Fibroblast of skin of left biceps (primary cell): ENCODE data around the gene TNFRSF8.

ENCODE experiments used
- DNase-seq, 2 experiments: peaks; one replicate each; pipeline ENCODE4 v3.0.0-alpha.2; 2013; ENCODE audit warnings: low read depth in 2 of 2

The TNFRSF8 gene

DNA sequence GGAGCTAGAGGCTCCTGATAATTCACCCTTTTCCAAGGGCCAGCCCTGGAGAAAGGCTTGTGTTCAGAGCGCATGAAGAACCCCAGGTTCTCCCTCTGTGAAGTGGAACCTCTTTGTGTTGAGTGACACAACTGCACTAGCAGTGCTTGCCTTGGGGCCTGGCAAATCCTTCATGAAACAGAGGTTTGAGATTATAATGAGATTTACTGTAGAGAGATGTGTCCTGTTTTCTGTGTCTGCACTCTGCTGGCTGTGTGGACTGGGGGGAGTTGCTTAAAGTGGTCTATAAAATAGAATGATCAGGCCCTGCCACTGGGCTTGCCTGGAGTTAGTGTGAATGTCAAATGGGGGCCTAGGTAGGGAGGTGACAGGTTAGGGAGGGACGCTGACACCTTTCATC lies 92.2 kb downstream of the TNFRSF8 start:
- DNase-seq = no peak

DNA sequence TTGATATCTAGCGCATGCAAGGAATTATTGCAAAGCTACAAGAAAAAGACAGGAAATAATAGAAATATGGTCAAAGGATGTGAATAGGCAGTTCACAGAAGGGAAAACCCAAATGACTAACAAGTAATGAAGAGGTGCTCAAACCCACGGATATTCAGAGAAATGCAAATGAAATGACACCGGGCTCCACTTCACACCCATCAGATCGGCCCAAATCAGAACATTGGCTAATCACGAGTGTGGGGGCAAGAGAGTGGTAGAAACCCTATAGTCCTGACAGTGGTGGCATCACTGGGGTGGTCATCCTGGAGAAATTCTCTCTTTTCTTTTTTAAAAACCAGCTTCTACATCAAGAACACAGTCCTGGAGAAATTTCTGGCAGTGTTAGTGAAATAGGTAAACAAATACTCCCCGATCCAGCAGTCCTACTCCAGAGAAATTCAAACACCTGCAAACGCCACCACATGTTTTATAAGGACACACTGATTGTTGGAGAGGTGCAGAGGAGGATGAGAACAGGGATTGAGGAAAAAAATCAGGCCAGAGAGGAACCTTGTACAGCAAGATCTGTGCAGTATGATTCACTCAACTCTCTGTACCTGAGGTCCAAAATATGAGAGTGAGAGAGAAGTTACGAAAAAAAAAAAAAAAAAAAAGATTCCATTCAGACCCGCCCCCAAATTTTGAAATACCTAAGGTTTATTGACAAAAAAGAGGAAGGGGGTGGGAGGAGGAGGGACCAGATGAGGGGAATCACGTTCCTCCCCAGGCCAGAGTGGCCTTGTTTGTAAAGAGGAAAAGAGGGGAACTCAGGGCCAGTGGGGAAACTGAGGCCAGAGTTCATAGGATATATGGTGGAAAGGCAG lies 94.5 kb downstream of the TNFRSF8 start:
- DNase-seq = no peak

DNA sequence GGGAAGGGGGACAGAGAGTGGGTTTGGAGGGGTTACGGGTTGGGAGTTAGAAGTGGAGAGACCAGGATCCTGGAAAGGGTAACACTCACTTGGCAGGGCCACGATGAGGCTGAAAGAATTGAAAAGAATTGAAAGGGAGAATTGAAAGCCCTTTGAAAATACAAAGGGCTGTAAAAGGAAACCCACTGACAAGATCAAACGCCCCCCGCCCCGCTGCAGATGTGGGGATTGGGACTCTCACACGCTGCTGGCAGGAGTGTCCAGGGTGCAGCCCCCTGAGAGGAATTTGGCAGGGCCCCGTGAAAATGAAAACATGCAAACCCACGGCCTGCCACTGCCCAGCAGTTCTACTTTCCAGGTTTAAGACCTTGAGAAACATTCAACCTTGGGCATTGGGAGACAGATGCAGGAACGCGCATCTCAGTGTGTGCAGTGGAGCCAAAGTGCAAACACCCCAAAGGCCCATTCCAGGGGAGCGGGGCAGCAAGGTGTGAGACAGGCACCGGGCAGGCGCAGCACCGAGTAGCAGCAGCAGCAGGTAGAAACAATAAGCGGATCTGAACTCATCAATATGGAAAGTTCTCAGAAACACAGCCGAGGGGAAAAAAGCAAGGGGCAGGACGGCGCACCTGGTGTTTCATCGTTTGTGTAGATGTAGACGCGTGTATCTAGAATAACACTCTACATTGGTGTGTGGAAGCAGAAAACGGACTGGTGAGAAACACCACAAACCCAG lies 95.4 kb downstream of the TNFRSF8 start:
- DNase-seq = no peak

DNA sequence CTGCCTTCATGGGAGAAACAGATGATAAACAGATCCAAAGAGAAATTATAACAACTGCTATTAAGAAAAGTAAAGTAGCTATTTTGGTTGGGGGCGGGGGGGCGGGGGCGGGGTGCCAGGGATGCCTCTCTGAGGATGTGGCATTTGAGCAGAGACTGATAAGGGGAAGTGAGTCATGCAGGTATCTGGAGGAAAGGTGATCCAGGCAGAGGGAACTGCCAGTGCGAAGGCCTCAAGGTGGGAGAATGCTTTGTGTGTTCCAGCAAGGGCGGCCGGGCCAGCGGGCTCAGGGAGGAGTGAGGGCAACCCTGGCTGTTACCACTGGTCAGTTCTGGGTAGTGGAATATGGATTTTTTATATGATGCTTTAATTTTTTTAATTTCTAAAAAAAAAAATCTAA lies 96.7 kb downstream of the TNFRSF8 start:
- no peak for DNase-seq

DNA sequence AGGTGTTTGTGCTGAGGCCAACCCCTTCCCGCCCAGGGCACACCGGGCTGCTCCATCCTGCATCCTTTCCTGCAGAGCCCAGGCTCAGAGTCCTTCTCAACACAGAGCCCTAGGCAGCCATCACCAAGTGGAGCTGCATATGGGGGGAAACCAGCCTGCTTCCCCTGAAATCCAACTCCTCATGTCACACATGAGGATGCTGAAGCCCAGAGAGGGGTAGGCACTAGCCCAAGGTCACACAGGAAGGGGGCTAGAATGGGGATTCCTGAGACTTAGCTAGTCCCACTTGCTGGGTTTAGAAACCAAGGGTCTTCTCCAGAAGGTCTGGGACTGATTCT lies 98.2 kb downstream of the TNFRSF8 start:
- no peak for DNase-seq

DNA sequence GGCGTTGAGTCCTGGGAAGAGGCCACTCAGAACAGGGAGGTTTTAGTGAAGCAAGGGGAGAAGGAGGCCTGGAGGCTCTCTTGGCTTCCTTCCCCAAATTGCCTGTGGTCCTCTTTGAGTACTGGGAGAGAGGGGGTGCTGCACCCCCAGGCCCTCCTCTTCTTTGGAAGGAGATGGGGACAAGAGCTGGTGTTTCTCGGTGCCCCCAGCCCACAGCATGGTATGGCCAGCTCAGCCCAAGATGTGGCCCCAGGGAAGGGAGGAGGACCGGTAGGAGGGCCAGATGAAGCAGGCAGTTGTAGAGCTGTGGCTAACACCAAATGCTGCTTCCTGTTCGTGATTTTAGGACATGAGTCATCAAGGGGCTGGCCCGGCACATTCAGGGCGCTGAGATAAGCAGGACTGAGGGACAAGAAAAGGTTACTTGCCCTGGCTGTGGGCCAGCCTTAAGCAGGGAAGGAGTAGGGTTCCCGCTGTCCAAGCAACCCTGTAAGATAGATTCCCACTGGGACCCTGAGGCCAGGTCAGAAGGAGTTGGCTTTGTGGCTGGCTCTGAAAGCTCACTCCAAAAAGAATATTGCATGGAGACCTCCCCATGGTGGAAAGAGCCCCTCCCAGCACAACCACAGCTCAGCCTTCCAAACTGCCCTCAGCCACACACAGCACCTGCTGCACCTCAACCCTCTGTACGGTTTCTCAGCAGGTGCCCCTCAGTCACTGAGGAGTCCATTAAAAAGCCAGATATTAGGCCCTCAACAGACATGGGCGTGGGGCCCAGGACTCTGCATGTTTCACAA lies 98.8 kb downstream of the TNFRSF8 start:
- DNase-seq = peak in 1 of 2 experiments; percentile 47

DNA sequence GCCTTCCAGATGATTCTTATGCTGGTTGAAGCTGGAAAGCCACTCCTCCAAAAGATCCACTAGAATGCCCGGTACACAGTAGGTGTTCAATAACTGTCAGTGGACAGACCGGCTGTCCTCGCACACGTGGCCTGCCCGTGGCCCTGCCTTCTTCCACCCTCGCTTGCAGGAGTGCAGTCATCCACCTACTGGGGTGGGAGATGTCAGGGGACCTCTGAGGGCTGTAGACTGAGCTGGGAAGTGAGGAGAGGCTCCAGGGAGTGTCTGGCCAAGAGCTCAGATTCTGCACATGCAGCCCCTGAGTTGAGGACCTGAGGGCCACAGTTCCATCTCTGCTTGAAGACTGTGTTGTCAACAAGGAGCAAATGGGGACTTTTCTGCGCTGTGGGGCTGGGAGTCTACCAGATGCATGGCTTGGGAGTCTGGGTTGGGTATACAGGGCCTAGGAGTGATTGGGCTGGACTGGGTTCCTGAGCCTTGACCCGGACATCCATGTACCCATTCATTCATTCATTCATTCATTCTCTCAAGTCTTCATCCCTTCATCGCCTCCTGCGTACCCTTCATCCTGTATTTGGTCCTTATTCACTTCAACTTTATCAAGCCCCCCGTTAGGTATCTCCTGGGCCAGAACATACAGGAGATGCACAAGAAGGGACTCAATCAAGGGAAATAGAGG lies 99.5 kb downstream of the TNFRSF8 start:
- DNase-seq = no peak

DNA sequence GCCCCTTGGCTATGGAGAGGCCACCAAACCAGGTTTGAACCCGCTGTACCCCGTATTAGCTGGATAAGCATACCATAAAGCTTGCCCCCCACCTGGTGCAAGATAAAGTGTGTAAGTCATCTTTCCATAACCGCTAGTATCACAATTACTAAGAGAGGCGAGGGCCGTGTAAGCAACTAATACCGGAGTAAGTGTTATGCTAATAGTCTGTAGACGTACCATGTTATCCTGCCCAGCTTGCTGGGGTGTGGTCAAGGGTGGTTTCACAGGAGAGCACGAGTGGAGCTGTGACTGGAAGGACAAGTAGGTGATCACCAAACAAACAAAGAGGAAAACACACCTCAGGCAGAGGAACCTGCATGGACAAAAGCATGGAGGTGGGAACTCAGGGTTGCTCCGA lies 100.1 kb downstream of the TNFRSF8 start:
- DNase-seq = no peak

DNA sequence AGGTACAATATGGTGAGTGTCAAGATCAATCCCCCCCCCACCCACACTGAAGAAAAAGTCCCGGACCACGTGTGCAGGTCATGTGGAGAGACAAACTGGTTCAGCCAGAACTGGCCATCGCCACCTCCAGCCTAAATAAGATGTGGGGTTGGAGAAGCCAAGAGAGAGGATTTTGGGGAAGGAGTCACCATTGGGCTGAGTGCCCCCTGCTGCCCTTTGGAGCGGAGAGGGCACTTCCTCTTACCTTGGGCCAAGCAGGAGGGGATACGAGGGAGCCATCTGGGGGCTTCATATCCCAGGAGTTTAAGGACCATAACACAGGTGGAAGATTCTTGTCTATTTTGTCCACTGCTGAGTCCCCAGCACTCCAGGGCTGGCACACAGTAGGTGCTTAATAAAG lies 101.1 kb downstream of the TNFRSF8 start:
- DNase-seq = no peak

DNA sequence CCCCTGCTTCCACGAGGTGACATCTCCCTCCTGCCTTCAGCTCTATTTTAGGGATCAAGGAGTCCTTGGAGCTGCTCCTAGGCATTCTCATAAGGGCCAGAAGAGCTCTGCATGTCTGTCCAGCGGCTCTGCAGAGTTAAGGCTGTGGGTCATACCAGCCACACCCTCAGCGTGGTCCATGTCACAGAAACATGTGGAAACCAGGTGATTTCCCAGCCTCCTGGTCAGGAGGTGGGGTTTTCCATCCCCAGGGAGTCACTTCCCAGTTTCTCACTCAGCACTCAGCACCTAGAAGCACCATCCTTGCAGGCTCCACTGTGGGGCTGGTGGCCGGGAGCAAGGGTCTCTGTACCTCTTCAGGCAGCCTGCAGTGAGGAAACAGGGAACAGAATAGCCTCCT lies 102.2 kb downstream of the TNFRSF8 start:
- no peak for DNase-seq

DNA sequence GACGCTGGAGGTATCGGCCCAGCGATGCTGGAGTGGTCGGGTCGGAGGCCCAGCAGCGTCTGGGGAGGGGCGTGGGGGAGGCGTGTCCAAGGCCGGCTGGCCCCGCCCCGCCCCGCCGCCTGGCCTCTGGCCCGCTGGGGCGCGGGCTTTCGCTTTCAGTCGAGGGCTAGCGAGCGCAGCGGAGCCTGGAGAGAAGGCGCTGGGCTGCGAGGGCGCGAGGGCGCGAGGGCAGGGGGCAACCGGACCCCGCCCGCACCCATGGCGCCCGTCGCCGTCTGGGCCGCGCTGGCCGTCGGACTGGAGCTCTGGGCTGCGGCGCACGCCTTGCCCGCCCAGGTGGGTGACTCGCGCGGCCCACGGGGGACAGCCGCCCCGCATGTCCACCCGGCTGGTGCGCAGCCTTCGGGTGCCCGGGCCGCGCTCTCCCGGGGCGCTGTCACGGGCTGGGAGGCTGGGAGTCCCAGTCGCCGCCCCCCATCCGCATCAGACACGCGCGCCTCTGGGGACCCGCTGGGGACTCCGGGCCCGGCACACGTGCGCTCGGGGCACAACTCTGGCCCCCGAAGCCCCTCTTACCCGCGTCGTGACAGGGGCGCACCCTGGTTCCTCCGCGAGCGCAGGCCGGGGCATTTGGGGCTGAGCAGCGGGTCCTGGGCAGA lies 103.9 kb downstream of the TNFRSF8 start, which contains the start of gene TNFRSF1B:
Gene TNFRSF1B (plus strand): TSS at position 158 of the 659 bp plus-strand sequence. CDS start 101 bp downstream, at position 259.
- DNase-seq = no peak

DNA sequence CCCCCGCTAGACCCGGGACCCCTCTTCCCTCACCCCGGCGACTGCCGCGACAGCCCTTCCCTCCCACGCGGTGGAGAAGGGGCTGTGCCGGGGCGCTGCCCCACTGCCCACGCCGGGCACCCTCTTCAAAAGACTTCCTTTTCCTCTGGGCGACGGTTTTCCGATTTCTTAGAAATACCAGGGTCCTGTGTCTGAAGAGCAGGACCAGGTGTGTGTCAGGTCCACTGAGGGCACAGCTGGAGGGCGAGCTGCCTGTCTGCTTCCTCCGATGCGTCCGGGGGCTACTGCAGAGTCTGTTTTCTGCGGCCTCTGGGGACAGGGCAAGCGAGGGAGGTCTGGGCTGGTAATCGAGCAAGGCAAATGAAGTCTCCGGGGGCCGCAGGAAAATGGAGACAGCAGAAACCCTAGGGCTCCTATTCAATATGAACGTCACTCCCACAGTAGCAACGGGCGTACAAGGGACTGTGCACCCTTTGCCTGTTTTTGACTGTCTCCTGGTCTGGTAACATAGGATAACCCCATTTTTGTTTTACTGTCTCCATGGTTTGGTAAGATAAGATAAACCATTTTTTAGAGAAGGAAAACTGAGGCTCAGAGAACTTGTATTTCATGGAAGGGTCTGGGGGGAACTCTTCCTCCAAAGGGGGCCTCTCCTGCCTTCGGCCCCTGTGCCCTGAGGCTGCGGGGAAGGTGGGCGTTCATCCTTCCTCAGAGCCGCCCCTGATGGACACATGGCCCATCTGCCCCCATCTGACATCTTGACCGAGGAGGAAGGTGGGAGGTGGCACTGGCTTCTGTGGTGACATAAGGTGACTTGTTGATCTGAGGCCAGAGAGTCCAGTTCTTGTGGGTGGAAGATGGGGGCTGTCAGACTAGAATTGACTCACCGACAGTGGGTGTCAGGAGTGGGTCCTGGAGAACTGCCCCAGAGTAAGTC lies 104.7 kb downstream of the TNFRSF8 start:
- no peak for DNase-seq

DNA sequence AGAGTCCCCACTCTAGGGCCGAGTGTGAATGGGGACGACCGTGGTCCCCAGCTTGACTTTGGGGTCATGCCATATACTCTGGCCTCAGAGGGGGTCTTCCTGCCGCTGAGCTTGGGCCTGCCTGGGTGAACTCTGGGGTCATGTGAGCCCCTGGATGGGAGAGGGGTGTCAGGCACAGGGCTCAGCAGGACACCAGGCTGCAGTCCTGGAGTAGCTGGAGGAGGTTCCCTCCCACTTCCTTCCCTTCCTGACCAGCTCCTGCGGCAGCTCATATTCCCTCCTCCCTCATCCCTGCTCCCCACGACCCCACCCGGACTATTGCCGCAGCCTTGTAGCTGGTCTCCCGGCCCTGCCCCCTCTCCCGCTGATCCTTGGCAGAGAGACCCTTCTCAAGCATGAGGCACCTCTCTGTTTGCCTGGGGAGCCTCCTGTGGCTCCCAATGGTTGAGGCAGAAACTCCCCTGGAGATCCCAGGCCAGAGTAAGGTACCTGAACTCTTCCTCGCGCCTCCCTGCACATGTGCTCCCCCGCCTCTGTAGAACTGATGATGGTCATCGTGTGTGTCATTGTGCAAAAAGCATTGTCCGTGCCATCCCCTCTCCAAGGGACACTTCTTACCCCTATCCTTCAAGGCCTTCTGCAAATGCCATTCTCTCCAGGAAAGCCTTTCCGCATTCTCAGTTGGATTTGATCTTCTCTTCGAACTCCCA lies 105.5 kb downstream of the TNFRSF8 start:
- DNase-seq = no peak

DNA sequence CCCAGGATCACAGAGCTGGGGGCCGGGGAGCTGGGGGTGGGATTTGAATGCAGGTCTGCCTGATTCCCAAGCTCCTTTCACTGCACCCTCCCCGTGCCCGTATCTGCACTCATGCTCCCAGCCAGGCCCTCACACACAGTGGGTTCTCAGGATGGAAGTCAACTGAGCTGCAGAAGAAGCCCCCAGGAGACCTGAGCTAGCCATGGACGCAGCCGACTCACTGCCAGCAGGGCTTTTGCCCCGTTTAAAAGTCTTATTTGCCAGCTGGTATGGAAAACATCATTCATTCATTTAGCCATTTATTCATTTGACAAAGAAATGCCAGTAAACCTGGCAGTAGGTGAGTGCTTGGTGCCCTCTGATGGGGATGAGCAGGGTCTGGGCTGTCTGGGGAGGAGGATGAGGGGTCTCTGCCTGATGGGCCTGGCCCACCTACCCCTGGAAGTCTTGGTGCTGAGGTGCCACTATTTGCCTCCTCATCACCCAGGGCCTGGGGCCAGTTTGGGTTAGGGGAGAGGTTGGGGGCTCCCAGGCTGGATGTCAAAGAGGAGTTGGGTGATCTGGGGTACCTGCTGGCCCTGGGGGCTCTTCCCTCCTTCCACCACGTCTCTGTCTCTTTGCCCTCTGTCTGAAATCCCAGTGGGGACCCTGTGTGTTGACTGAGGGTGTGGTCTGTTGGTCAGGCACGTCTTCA lies 106.5 kb downstream of the TNFRSF8 start:
- no peak for DNase-seq

DNA sequence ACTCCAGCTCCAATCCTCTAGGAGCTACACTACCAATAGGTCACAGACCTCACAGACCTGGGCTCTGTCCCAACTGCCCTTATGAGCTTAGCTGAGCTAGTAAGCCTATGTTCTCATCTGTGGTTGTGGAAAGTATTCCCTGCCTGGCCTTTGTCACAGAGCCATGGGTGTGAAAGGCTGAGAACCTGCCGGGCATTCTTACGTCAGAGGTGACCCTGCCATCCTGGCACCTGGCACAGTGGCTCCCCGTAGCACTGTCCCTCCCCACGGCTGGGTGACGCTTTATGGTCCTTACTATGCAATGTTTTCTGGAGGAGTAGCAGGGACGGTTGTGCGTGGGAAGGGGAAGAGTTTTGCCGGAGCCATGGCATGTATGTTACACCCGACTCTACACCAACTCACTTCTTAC lies 107.2 kb downstream of the TNFRSF8 start:
- DNase-seq = no peak

DNA sequence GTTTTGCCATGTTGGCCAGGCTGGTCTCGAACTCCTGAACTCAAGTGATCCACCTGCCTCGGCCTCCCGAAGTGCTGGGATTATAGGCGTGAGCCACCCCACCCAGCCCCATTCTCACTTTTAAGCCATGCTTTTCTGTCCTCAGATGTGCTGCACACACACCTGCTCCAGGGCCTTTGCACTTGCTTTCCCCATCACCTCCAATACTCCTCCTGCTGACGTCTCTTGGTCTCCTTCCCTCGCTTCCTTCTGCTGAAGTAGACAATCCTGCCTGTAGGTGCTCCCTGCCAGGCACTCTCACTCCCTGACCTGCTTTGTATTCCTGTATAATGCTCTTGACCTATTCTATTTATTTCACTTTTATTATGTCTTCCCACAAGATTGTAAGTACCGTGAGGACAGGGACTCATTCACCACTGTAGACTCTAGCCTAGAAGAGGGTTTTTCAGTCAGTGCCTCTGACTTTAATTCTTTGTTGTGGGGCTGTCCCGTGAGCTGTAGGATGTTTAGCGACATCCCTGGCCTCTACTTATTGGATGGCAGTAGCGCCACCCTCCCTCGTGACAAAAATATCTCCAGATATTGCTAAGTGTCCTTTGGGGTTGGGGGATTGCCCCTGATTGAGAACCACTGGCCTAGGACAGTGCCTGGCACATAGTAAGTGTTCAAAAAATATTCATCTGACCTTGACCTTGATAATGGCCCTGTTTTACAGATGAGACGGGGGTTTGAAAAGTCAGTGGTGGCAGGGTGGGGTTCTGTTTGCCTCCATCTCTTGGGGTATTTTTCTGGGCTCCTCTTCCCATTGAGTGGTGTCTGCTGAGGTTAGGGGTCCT lies 108.3 kb downstream of the TNFRSF8 start:
- DNase-seq = no peak

DNA sequence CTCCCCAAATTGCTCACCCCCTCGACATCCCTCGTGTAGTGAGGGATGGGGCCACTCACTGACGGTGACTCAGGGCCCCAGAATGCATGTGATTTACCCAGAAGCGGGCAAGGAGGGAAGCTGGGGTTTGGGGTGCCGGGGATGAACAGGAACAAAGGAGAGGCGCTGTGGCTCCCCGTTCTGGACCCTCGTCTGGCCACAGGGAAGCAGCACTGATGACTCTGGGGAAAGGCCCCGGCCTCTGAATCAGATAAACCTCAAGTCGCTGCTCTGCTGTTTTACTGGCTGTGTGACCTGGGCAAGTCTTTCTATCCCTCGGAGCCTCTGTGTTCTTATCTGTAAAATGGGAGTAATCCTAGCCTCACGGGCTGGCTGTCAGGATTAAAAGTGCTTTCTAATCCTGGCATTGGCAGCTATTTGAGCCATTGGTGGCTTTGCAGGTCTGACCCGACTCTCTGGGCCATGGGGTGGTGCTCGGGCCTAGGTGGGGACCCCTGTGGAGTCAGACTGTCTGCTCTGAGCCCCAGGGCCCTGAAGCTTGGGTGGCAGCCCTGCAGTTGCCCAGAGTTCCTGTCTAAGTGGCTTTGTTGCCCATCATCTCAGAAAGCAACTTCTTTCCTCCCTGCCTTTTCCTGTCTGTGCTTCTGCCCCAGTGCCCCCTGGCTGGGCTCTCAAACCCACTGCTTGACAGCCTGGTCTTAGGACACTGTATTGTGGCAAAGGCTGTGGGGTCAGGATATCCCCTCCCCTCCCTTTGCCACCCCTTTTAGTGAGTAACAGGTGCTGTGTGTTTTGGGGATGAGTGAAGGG lies 109.1 kb downstream of the TNFRSF8 start:
- no peak for DNase-seq
